OCI-M2 (cell line): ENCODE results near the gene CEP19.

Experiments
- DNase-seq: peaks from one replicate; lab custom pipeline; 2025; ENCODE audit not compliant: unreplicated experiment; lab: John Stamatoyannopoulos, UW

CEP19 gene

DNA sequence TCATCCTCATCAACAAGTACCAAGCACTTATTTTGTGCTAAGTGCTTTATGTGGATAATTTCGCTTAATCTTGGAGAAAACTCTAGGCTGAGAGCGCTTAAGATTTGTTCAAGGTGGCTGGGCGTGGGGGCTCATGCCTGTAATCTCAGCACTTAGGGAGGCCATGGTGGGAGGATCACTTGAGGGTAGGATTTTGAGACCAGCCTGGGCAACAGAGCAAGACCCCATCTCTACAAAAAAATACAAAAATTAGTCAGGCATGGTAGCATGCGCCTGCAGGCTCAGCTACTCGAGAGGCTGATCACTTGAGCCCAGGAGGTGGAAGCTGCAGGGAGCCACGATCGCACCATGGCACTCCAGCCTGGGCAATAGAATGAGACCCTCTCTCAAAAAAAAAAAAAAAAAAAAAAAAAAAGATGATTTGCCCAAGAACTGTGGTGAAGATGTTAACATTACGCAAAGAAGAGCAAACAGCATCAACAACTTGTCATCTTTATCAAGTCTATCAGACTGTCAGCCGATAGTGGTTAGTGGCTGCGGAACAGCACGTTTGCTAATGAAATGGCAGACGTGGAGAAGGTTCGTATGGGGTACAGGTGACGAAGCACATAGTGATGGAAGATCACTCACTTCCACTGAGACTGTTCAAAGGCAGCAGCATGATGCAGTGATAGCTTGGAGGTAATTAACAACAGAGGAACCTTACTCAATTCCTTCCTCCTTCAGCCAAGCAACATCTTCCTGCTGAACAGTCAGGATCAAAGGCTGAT is 44.8 kb downstream of the CEP19 start:
- no peak for DNase-seq

DNA sequence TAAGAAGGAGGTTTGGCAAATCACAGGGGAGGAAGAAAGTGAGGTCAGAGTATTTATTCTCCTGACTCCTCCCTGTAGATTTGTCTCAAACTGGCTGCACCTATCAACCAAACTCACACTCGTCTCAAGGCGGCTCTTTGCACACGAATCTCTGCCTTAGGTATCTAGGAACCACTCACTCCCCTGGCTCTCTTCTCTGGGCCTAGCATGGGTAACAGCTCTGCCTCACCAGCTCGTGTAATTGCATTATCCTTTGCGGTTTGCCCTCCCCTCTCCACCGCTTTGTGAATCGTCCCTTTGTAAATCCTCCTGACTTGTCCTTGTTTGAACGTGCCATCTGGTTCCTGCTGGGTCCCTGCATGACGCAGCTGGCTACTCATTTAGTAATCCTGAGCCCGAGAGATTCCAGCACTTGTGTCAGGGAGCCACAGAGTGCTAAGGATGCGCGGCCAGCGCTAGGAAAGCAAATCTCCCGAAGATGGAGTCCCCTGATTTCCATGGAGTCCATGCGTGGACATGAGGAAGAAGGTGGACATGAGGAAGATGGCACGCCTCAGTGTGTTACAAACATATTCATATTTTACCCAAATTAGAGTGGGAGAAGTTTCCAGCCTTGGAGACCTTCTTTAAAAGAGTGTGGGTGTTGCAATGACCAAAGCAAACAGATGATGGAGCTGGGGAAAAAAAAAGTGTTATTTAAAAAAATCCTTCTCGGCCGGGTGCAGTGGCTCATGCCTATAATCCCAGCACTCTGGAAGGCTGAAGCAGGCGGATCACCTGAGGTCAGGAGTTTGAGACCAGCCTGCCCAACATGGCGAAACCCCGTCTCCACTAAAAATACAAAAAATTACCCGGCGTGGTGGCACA is 45.8 kb downstream of the CEP19 start:
- DNase-seq = no peak

DNA sequence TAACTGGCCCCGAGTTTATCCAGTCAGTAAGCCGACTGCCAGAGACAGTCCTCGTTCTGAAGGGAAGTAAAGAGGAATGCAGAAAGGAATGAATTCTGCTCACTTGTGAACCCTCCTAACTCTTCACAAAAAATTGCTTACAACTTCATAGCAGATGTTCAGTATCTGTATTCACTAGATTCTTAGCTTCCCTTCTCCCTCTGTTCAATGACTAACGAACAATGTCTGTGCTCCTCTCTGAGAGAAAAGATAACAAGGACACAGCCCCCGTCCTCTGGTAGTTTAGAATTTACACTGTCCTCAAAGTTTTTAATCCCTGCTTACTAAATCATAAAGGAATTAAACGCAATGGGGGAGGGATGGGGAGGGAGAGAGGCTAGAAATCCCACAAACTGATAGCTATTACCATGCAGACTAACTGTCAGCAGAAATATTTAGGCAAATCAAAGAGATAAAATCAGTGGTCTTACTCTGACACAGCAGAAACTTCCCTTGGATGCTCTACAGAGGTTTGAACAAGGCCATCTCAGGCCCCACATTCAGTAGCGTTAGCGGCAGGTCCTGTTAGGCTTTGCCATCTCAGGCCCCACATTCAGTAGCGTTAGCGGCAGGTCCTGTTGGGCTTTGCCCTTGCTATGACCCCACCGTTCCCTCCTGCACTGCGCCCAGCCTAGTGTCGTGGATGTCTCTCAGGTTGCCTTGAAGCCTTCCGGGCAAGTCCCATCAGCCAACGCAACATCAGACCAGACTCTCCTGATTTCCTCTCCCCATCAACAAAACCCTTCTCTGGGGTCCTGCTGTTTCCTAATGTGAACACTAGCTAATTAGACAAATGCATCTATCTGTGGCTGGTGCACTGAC is 49.1 kb downstream of the CEP19 start:
- no peak for DNase-seq

DNA sequence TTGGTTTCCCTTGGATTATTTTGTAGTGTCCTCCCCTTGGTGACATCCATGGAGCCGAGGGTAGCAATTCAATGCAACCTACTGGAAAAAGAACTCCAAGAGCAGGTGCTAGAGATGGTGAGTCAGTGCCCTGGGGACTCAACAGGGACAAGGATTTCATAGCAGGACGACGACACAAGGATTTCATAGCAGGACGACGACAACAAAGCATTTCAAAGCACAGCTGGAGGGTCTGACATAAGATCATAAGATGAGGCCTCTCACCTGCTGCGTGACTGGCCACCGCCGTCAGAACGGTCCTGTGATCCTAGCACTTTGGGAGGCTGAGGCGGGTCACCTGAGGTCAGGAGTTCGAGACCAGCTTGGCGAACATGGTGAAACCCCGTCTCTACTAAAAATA is 50.0 kb downstream of the CEP19 start:
- no peak for DNase-seq

DNA sequence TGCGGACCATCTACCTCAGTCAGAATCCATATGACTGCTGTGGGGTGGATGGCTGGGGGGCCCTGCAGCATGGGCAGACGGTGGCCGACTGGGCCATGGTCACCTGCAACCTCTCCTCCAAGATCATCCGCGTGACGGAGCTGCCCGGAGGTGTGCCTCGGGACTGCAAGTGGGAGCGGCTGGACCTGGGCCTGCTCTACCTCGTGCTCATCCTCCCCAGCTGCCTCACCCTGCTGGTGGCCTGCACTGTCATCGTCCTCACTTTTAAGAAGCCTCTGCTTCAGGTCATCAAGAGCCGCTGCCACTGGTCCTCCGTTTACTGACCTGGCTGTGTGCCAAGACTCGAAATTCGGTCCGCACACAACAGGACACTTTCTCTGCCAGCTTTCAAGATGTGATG is 50.6 kb downstream of the CEP19 start:
- DNase-seq = no peak

DNA sequence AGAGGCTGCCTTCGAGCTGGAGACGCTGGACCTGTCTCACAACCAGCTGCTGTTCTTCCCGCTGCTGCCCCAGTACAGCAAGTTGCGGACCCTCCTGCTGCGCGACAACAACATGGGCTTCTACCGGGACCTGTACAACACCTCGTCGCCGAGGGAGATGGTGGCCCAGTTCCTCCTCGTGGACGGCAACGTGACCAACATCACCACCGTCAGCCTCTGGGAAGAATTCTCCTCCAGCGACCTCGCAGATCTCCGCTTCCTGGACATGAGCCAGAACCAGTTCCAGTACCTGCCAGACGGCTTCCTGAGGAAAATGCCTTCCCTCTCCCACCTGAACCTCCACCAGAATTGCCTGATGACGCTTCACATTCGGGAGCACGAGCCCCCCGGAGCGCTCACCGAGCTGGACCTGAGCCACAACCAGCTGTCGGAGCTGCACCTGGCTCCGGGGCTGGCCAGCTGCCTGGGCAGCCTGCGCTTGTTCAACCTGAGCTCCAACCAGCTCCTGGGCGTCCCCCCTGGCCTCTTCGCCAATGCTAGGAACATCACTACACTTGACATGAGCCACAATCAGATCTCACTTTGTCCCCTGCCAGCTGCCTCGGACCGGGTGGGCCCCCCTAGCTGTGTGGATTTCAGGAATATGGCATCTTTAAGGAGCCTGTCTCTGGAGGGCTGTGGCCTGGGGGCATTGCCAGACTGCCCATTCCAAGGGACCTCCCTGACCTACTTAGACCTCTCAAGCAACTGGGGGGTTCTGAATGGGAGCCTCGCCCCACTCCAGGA is 51.5 kb downstream of the CEP19 start:
- no peak for DNase-seq

DNA sequence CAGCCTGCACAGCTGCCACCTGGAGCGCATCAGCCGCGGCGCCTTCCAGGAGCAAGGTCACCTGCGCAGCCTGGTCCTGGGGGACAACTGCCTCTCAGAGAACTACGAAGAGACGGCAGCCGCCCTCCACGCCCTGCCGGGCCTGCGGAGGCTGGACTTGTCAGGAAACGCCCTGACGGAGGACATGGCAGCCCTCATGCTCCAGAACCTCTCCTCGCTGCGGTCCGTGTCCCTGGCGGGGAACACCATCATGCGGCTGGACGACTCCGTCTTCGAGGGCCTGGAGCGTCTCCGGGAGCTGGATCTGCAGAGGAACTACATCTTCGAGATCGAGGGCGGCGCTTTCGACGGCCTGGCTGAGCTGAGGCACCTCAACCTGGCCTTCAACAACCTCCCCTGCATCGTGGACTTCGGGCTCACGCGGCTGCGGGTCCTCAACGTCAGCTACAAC is 52.1 kb downstream of the CEP19 start:
- DNase-seq = no peak
